Astrocyte of the spinal cord (primary cell): ENCODE results near the gene PPIC.
"Not testable (repeated sequence)": the region's sequence is repeated elsewhere in the genome, so short reads cannot be mapped to it uniquely, and the experiment has no call there.

Experiments used
- DNase-seq: peaks from one replicate; pipeline ENCODE4 v3.0.0; 2011; ENCODE audit warnings: low read depth, low spot score
- H3K4me3 ChIP-seq: 2 replicates; pipeline ENCODE4 v1.5.1; 2011; ENCODE audit warnings: low read depth, mild to moderate bottlenecking, low read length, moderate library complexity
- in situ Hi-C: cut with HindIII; loops from 2 replicates; pipeline ENCODE4 v1.10.0; 2017; ENCODE audit warnings: low sequenced_read_pairs
- TF ChIP-seq, protein P1 (sequence below): IDR thresholded peaks from 2 replicates; pipeline ENCODE4 v1.5.1; 2012; ENCODE audit warnings: low read depth, mild to moderate bottlenecking, low read length, inconsistent platforms

The PPIC gene

DNA sequence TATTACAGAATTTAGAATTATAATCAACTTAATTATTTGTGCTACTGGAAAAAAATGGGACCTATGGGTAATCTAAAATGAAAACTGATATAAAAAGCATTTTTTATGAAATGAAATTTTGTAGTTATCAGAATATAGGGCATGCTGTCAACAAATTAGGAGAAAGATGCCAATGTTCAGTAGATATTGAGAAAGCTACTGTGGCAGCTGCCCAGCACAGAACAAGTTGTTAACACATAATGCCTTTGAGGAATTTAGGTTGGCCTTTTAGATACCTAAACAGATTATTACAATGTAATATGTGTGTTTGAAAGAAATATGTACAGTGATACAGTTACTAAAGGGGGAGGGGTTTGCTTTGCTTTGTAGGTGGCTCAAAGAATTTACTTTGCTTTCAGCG is 54.1 kb downstream of the PPIC start:
- DNase-seq = no peak
- in situ Hi-C loops = no loop called here
- no peak overlapping the region for H3K4me3 ChIP-seq
- TF ChIP-seq, protein P1, sequence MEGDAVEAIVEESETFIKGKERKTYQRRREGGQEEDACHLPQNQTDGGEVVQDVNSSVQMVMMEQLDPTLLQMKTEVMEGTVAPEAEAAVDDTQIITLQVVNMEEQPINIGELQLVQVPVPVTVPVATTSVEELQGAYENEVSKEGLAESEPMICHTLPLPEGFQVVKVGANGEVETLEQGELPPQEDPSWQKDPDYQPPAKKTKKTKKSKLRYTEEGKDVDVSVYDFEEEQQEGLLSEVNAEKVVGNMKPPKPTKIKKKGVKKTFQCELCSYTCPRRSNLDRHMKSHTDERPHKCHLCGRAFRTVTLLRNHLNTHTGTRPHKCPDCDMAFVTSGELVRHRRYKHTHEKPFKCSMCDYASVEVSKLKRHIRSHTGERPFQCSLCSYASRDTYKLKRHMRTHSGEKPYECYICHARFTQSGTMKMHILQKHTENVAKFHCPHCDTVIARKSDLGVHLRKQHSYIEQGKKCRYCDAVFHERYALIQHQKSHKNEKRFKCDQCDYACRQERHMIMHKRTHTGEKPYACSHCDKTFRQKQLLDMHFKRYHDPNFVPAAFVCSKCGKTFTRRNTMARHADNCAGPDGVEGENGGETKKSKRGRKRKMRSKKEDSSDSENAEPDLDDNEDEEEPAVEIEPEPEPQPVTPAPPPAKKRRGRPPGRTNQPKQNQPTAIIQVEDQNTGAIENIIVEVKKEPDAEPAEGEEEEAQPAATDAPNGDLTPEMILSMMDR = no peak

DNA sequence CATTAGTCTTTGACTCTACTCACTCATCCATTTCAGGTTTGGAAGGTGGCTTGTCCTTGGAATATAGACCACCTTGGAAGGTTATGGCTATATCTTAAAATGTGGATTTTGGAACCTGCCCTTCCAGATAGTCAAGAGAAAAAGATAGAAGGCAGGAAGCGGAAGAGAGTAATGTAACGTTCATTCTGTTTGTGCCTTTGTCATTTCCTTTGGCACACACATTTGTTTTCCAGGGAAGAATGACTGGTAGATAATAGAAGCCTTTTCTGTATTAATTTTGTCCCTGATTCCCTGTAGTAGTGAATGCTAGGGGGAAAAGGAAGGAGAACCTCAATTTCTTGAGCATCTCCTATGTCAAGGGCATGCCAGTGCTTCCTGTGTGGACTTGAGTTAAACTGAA is 54.7 kb downstream of the PPIC start:
- H3K4me3 ChIP-seq = no peak overlapping the region
- TF ChIP-seq, protein P1 = no peak
- in situ Hi-C loops = no loop called here
- DNase-seq = no peak

DNA sequence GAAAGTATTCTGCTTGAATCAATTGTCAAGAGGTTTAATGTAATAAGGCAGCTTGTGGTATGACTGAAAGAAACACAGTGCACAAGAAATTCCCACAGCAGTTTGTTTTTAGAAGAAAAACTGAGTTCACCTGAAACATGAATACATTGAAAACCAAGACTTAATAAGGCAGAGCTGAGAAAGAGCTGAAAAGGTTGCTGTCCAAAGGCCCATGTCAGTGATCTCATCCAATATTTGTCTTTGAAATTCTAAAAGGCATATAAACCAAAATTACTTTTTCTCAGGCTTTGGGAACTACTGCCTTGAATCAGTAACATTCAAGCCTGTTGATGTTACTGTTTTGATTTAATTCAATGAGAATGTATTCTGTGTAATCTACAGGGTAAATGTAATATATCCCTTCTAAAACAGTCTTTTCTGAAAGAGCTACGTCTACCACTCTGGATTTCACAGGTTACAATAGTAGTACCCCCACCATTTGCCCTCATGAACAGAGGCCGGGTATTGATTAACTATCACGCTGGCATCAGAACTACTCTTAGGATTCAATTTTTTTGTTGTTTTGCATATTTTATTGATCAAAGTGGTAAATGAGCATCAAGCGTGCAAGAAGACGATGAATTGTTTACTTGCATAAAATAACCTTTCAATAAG is 57.8 kb downstream of the PPIC start:
- TF ChIP-seq, protein P1 = no peak
- H3K4me3 ChIP-seq = no peak overlapping the region
- in situ Hi-C loops = no loop called here
- DNase-seq = no peak

DNA sequence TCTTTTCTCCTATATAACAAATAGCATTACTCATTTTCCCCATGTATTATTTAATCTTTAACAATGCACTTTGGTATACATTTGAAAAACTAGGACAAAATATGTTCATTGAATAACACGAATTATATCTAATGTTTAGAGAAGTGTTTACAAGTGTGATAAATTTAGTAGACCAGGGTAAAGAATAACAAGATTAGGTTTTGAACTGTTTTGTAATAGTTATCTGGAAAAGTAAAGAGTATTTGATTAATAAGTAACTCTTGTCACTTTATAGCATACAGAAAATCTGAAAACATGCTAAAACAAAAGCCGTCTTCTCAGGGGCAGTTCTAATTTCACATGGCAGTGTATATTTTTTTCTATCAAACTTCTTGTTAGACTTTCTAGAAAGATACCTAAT is 58.5 kb downstream of the PPIC start:
- no peak for DNase-seq
- in situ Hi-C loops = no loop called here
- TF ChIP-seq, protein P1 = no peak
- H3K4me3 ChIP-seq = no peak overlapping the region

DNA sequence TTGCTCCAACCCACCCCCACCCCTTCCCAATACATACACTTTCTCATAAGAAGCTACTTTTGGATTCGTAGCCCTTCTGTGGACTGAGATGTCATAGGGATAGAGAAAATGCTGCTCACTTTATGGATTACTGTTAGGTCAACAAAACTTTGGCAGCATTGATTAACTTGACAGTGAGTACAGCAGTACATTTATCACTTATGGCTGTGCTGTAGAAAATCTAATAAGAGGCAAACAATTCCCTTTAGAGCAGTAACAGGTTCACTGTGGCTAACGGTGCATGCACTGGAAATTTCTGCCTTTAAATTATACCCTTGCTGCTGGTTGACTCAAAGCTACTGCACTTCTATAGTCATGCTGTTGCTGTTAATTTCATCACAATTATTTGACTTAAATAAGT is 59.2 kb downstream of the PPIC start:
- no peak for DNase-seq
- TF ChIP-seq, protein P1 = no peak
- in situ Hi-C loops = no loop called here
- H3K4me3 ChIP-seq = no peak overlapping the region

DNA sequence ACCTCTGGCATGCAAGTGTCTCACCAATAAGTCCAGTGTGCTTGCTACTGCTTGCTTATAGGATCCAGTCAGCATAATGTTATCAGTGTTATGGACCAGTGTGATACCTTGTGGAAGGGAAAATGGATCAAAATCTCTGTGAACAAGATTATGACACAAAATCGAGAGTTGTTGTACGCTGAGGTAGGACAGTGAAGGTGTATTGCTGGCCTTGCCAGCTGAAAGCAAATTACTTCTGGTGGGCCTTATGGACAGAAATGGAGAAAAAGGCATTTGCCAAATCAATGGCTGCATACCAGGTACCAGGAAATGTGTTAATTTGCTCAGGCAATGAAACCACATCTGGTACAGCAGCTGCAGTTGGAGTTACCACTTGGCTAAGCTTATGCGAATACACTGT is 62.3 kb downstream of the PPIC start:
- in situ Hi-C loops, H3K4me3 ChIP-seq, DNase-seq: not testable (repeated sequence)

DNA sequence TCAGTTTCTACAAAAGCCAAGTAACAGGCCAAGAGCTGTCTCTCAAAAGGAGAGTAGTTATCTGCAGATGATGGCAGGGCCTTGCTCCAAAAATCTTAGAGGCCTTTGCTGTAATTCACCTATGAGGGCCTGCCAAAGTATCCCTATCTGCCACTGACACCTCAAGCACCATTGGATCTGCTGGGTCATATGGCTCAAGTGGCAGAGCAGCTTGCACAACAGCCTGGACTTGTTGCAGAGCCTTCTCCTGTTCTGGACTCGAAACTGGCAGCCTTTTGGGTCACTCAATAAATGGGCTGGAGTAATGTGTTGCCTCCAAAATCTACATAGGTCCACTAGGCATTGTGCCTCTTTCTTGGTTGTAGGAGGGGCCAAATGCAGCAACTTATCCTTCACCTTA is 62.8 kb downstream of the PPIC start:
- H3K4me3 ChIP-seq, in situ Hi-C loops: not testable (repeated sequence)

More for the DNA sequence above, 62.8 kb downstream of the PPIC start:
- DNase-seq = not testable (repeated sequence)
